HG03469 (cell line): ENCODE results near the gene MGAT1.
"Not testable (repeated sequence)": the region's sequence is repeated elsewhere in the genome, so short reads cannot be mapped to it uniquely, and the experiment has no call there.

ENCODE experiments used
- ATAC-seq: cut with Tn5 transposase; IDR thresholded peaks from one replicate; pipeline ENCODE4 v1.9.1; 2021; ENCODE audit warnings: mild to moderate bottlenecking, moderate library complexity, moderate number of reproducible peaks; ENCODE audit not compliant: unreplicated experiment

MGAT1 gene

GRCh38 chr5:180807046-180807445, 4.4 kb upstream of the MGAT1 start:
- ATAC-seq = no peak

GRCh38 chr5:180806351-180807011, 3.9 kb upstream of the MGAT1 start:
- ATAC-seq = no peak

GRCh38 chr5:180804129-180804618, 1.6 kb upstream of the MGAT1 start:
- no peak for ATAC-seq

GRCh38 chr5:180803181-180804128, 849 bp upstream of the MGAT1 start:
- peak; percentile 49 for ATAC-seq

GRCh38 chr5:180801596-180802324, 846 bp downstream of the MGAT1 start:
- ATAC-seq = no peak

- no peak for ATAC-seq
These were observed 2.5 kb downstream of the MGAT1 start for GRCh38 chr5:180799902-180800801.

- no peak for ATAC-seq
These were observed 3.4 kb downstream of the MGAT1 start for GRCh38 chr5:180799194-180799593.

GRCh38 chr5:180798193-180798592, 4.4 kb downstream of the MGAT1 start:
- ATAC-seq = no peak

- no peak for ATAC-seq
These were observed 5.1 kb downstream of the MGAT1 start for GRCh38 chr5:180797256-180798192.

GRCh38 chr5:180795771-180796313, 6.8 kb downstream of the MGAT1 start:
- no peak for ATAC-seq

GRCh38 chr5:180792965-180793287, 9.7 kb downstream of the MGAT1 start:
- ATAC-seq = no peak

- ATAC-seq = no peak
These were observed 10.2 kb downstream of the MGAT1 start for GRCh38 chr5:180792287-180792964.

GRCh38 chr5:180791611-180792213, 10.9 kb downstream of the MGAT1 start:
- ATAC-seq = no peak

GRCh38 chr5:180790524-180790923, 12.1 kb downstream of the MGAT1 start:
- no peak for ATAC-seq

- ATAC-seq = no peak
These were observed 12.6 kb downstream of the MGAT1 start for GRCh38 chr5:180790020-180790419.

GRCh38 chr5:180788651-180789410, 13.8 kb downstream of the MGAT1 start:
- not testable (repeated sequence) for ATAC-seq

- no peak for ATAC-seq
These were observed 14.7 kb downstream of the MGAT1 start for GRCh38 chr5:180787711-180788431.
